ENCODE data around the gene CDON.

Gene CDON

DNA sequence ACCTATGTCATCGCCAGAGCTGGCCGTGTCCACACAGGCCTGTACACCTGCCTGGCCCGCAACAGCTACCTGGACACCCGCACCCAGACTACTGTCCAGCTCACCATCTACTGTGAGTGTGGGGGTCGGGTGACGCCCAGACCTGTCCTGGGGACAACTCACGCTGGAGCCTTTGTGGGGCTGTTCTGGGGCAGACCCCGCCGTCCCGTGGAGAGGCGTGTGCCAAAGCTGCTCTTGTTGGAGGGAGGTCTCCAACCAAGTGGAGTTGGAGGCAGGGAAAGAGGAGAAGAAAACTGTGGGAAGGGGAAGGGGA lies 112.5 kb downstream of the CDON start:
- TF ChIP-seq, protein P1, sequence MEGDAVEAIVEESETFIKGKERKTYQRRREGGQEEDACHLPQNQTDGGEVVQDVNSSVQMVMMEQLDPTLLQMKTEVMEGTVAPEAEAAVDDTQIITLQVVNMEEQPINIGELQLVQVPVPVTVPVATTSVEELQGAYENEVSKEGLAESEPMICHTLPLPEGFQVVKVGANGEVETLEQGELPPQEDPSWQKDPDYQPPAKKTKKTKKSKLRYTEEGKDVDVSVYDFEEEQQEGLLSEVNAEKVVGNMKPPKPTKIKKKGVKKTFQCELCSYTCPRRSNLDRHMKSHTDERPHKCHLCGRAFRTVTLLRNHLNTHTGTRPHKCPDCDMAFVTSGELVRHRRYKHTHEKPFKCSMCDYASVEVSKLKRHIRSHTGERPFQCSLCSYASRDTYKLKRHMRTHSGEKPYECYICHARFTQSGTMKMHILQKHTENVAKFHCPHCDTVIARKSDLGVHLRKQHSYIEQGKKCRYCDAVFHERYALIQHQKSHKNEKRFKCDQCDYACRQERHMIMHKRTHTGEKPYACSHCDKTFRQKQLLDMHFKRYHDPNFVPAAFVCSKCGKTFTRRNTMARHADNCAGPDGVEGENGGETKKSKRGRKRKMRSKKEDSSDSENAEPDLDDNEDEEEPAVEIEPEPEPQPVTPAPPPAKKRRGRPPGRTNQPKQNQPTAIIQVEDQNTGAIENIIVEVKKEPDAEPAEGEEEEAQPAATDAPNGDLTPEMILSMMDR (IDR thresholded peaks at IDR 0.05) = no peak
- no peaks in the 10 kb centered on the region for H3K9me3 ChIP-seq
- H3K27ac ChIP-seq = no peak overlapping the region
- H3K36me3 ChIP-seq = no peaks in the 10 kb centered on the region
- peaks cover 0 to 16% of the 10 kb centered on the region in 2 donors for H3K27me3 ChIP-seq
- no peak for DNase-seq
- H3K4me3 ChIP-seq = no peak overlapping the region
- peaks cover 0 to 7% (median 0%) of the 10 kb centered on the region in 4 donors for H3K4me1 ChIP-seq
- intact Hi-C loops (cut with DNase I; ENCODE audit: low total_unique reads) = no loop called here

DNA sequence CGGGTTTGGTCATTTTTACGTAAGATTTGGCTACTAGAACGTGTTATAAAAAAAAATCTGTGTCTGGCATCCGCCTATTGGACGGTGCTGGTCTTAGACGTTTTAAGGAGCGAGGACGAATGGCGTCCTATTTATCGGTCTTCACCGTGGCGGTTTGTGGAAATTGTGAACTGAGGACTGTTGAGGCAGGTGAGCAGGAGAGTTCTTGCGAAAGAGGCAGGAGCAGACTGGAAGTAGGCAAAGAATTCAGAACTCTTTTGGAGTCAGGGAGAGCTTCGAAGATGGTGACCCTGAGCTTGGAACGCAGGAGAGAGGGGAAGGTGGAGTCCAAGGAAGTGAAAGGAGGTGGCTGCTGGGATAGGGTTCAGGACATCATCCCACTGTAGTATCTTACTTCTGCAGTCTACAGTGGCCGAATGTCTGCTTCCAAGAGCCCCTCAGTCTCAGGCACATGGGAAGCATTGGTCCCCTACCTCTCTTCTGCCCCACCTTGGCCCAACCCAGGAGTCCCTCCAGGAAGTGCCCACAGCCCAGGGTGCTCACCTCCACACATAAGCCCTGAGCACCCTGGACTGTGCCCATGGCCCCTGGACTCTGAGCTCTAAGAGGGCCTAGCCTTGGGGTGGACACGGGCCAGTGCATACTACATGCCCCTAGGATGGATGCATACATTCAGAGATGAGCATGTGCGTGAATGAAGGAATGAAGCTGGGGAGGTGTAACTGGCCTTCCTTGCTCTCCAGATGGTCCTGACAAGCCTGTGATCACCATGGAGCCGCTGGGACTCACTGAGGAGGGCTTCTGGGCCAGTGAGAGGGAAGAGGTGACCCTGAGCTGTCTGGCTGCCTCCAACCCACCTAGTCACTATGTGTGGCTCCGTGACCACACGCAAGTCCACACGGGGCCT lies 113.1 kb downstream of the CDON start:
- TF ChIP-seq, protein P1 (IDR thresholded peaks at IDR 0.05) = no peak
- no peaks in the 10 kb centered on the region for H3K36me3 ChIP-seq
- peaks cover 0 to 18% of the 10 kb centered on the region in 2 donors for H3K27me3 ChIP-seq
- H3K4me1 ChIP-seq = peaks cover 0 to 7% (median 0%) of the 10 kb centered on the region in 4 donors
- intact Hi-C loops (cut with DNase I; ENCODE audit: low total_unique reads) = no loop called here
- H3K9me3 ChIP-seq = no peaks in the 10 kb centered on the region
- no peak overlapping the region for H3K4me3 ChIP-seq
- no peak for DNase-seq
- no peak overlapping the region for H3K27ac ChIP-seq

DNA sequence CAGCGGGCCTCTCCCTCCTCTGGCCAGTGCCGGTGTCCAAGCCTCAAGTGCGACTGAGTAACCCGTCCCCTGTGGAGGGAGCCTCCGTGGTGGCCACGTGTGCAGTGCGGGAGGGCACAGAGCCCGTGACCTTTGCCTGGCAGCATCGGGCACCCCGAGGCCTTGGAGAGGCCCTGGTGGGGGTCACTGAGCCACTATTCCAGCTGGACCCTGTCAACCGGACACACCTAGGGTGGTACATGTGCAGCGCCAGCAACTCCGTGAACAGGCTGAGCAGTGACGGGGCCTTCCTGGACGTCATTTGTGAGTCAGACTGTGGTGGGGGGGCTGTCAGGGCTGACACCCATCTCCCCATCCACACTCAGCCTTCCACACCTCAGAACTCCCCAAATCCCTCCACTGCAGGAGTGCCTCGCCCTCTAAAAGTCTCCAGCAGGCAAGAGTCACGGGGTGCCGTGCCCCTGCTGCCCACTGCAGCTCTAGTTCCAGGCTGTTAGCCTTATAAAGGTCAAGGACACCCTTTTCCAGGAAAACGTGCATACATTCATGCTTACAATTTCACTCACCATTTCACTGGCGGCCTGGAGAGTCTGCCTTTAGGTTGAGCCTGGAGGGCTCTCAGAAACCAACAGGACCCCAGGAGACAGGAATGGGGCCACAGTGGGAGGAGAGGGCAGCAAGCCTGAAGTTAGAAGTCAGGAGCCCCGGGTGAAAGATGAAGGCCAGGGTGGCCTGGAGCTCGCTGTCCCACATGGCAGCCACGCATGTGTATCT lies 114.2 kb downstream of the CDON start:
- Histone ChIP-seq H3K4me3 (no peak overlapping the region), H3K36me3 (no peaks in the 10 kb centered on the region), H3K27ac (no peak overlapping the region), H3K4me1 (peaks cover 0 to 7% (median 0%) of the 10 kb centered on the region in 4 donors), H3K9me3 (no peaks in the 10 kb centered on the region), H3K27me3 (peaks cover 0 to 21% of the 10 kb centered on the region in 2 donors)
- TF ChIP-seq, protein P1 (IDR thresholded peaks at IDR 0.05) = no peak
- peak in 1 of 2 donors; percentile 60 for DNase-seq
- intact Hi-C loops (cut with DNase I; ENCODE audit: low total_unique reads) = no loop called here

DNA sequence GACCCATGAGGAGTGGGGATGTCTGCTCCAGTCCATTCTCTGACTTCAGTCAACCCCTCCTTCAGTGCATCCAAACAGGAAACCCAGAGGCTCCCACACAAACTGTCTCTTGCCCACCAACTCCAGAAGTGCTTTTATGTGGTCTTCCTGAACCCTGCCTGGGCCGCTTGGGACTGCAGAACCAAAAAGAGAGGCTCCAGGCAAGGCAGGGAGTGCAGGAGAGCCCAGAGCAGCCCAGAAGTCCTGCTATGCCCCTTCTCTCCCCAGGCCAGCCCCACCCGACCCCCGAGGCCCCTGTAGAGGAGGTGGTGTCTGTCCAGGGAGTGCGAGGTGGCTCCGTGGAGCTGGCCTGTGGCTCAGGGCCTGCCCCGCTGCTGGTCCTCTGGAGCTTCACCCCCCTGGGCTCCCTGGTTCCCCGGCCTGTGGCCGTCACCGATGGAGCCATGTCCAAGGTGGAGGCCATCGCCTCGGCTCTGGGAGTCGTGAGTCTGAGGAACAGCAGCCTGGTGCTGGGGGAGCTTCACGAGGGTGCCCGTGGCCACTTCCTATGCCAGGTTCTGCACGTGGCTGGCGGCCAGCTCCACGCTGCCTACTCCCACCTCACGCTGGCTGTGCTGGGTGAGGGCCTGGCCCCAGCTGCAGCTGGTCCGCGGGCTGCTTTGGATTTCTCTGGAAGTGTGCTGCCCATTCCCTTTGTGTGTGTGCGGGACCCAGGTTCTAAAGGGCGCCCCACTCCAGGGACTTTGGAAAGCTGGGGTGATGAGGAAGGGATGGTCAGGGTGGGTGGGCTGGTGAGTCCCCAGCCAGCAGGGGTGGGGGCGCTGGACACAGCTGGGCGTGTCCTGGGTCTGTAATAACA lies 115.0 kb downstream of the CDON start:
- Histone ChIP-seq H3K4me1 (peaks cover 0 to 7% (median 0%) of the 10 kb centered on the region in 4 donors), H3K27ac (no peak overlapping the region), H3K27me3 (peaks cover 0 to 21% of the 10 kb centered on the region in 2 donors), H3K4me3 (no peak overlapping the region), H3K36me3 (no peaks in the 10 kb centered on the region), H3K9me3 (no peaks in the 10 kb centered on the region)
- TF ChIP-seq, protein P1 (IDR thresholded peaks at IDR 0.05) = no peak
- DNase-seq = peak in 1 of 2 donors; percentile 60
- intact Hi-C loops (cut with DNase I; ENCODE audit: low total_unique reads) = no loop called here

DNA sequence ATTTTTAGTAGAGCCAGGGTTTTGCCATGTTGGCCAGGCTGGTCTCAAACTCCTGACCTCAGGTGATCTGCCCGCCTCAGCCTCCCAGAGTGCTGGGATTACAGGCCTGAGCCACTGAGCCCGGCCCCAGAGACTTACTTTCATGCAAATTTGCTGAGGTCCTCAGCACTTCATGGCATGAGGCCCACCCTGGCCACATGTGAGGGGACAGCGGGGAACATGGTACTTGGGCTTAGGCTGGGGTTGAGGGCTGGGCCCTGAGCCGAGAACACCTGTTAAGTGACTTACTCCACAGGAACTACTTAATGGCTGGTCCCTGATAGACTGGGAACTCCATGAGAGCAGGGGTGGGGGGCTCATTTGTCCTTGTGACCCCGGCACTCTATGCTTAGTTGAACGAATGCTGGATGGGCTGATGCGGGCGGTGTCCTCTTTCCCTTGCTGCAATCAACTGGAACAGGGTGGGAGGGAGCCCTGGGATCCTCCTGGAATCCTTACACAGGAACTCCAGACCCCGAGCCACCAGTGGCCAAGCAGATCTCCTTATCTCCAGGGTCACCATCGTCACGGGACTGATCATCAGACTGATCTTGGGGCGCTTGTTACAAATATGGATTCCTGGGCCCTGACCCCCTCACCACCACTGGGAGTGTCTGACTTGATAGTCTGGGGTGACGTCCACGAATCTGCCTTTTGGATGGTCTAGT lies 115.8 kb downstream of the CDON start:
- intact Hi-C loops (cut with DNase I; ENCODE audit: low total_unique reads) = no loop called here
- TF ChIP-seq, protein P1 (IDR thresholded peaks at IDR 0.05) = no peak

More for the DNA sequence above, 115.8 kb downstream of the CDON start:
- Histone ChIP-seq H3K27me3 (peaks cover 0 to 24% of the 10 kb centered on the region in 2 donors), H3K27ac (no peak overlapping the region), H3K4me3 (no peak overlapping the region), H3K9me3 (no peaks in the 10 kb centered on the region), H3K36me3 (no peaks in the 10 kb centered on the region), H3K4me1 (peaks cover 0 to 7% (median 0%) of the 10 kb centered on the region in 4 donors)
- peak in 1 of 2 donors; percentile 45 for DNase-seq
